ENCODE data around the gene ANTXR2.
"Not testable (repeated sequence)": the region's sequence is repeated elsewhere in the genome, so short reads cannot be mapped to it uniquely, and the experiment has no call there.

Gene ANTXR2

DNA sequence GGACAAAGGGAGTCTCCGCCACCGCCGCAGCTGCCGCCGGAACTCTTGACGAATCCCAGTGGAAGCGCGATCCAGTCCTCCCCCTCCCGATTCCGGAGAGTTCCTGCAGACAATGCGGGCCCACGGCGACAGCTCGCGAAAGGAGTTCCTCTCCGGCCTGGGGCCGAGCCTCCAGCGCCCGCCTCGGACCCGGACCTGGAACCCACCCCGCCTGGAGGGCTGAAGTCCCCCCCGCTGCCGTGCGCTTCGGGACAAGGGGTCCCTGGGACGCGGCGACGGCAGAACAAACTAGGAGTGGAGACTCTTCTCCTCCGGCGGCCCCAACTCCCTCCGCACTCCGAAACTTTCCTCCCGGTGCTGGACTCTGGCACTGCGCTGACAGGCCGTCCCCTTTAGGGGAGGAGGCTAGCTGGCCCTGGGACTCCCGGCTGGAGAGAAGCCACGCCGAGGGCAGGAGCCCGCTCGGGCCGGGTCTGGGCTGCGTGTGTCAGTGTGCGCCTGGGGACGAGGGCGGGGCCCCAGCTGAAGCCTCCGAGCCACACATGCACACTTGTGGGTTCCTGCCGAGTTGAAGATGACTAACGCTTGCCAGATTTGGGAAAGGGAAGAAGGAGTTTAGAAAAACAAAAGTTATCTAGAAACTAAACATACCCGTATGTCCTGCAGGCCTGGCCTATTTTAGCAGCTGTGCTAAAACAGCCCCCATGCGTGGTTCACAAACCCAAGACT, at the start of gene ANTXR2:
TSS of gene ANTXR2 (minus strand) at position 486 of the 729 bp plus-strand sequence. CDS start 669 bp downstream, outside the sequence.
- peak; percentile 97 for DNase-seq (ENCODE audit: low spot score)
- peak within 1 kb of the TSS; percentile 90 for H3K4me3 ChIP-seq
- TF ChIP-seq CTCF (IDR thresholded peaks at IDR 0.05) = no peak
- peak within 1 kb of the TSS; percentile 87 to 98 for H3K27ac ChIP-seq

DNA sequence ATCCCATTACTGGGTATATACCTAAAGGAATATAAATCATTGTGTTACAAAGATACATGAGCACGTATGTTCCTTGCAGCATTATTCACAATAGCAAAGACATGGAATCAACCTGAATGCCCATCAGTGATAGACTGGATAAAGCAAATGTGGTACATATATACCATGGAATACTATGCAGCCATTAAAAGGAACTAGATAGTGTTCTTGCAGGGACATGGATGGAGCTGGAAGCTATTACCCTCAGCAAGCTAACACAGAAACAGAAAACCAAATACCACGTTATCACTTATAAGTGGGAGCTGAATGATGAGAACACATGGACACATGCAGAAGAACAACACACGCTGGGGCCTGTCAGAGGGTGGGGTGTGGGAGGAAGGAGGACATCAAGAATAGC, 48.8 kb upstream of the ANTXR2 start:
- not testable (repeated sequence) for DNase-seq (ENCODE audit: low spot score); H3K4me3 ChIP-seq

DNA sequence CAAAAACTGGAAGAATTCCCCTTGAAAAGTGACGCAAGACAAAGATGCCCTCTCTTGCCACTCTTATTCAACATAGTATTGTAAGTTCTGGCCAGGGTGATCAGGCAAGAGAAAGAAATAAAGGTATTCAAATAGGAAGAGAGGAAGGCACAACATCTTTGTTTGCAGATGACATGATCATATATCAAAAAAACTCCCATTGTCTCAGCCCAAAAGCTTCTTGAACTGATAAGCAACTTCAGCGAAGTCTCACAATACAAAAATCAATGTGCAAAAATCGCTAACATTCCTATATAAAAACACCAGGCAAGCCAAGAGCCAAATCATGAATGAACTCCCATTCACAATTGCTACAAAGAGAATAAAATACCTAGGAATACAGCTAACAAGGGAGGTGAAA, 46.6 kb upstream of the ANTXR2 start:
- H3K4me3 ChIP-seq; DNase-seq (ENCODE audit: low spot score); H3K27ac ChIP-seq: not testable (repeated sequence)

More for the DNA sequence above, 48.8 kb upstream of the ANTXR2 start:
- not testable (repeated sequence) for H3K27ac ChIP-seq

DNA sequence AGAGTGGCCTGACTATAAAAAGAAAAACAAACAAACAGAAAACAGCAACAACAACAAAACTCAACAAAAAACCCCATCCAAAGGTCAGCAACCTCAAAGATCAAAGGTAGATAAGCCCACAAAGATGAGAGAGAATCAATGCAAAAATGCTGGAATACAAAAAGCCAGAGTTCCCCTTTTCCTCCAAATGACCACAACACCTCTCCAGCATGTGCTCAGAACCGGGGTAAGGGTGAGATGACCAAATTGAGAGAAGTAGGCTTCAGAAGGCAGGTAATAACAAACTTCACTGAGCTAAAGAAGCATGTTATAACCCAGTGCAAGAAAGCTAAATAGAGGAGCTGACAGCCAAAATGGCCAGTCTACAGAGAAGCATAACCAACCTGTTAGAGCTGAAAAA, 43.5 kb upstream of the ANTXR2 start:
- no peak overlapping the region for H3K4me3 ChIP-seq
- no peak for DNase-seq (ENCODE audit: low spot score)
- H3K27ac ChIP-seq = no peak overlapping the region
- TF ChIP-seq CTCF (IDR thresholded peaks at IDR 0.05) = no peak

- H3K27ac ChIP-seq = no peak overlapping the region
- no peak for DNase-seq (ENCODE audit: low spot score)
- H3K4me3 ChIP-seq = no peak overlapping the region
- TF ChIP-seq CTCF (IDR thresholded peaks at IDR 0.05) = no peak
Measured at GRCh38 chr4:80115368-80116181, 42.5 kb upstream of the ANTXR2 start.

- no peak overlapping the region for H3K27ac ChIP-seq
- H3K4me3 ChIP-seq = no peak overlapping the region
- no peak for DNase-seq (ENCODE audit: low spot score)
- no peak for TF ChIP-seq CTCF (IDR thresholded peaks at IDR 0.05)
Measured at GRCh38 chr4:80114732-80115265, 41.8 kb upstream of the ANTXR2 start.

DNA sequence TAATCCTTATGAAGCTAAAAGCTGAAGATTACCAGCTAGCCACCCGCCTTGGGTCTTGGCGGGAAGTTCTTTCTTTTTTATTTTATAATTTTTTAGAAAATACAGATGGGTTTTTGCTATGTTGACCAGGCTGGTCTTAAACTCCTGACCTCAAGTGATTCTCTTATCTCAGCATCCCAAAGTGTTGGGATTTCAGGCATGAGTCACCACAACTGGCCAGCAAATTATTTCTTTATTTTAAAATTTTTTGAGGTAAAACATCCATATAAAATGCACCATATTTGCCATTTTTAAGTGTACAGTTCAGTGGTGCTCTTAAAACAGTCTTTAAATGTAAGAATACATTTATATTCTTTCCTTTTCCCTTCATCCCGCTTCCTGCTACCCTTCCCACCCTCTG, 40.6 kb upstream of the ANTXR2 start:
- Histone ChIP-seq H3K4me3 (no peak overlapping the region), H3K27ac (no peak overlapping the region)
- TF ChIP-seq CTCF (IDR thresholded peaks at IDR 0.05) = no peak
- DNase-seq (ENCODE audit: low spot score) = no peak

DNA sequence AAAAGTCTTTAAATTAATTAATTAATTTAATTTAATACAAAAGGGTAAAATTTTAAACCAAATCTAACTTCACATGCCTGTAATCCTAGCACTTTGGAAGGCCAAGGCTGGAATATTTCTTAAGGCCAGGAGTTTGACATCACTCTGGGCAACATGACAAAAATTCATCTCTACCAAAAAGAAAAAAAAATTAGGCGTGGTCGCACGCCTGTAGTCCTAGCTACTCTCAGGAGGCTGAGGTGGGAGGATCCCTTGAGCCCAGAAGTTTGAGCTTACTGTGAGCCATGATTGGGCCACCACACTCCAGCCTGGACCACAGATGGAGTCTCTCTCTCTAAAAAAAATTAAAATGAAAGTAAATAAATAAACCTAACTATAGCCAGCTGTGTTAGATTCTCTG, 39.2 kb upstream of the ANTXR2 start:
- no peak overlapping the region for H3K27ac ChIP-seq
- H3K4me3 ChIP-seq = no peak overlapping the region
- no peak for DNase-seq (ENCODE audit: low spot score)
- no peak for TF ChIP-seq CTCF (IDR thresholded peaks at IDR 0.05)

Data from coronary artery (tissue), 2 donors.